A549 (cell line): ENCODE data around the gene PICK1. TPM values are rescaled to one million over a fixed set of nuclear protein-coding genes. Genes with fewer than 3 reads are reported as not detected.

Experiments used
- ATAC-seq, 2 experiments: fragments of 200-7000 bp in 1 of 2; fragments of >200 bp in 1 of 2; cut with Nextera tagmentation in 1 of 2; cut with Tn5 transposase in 1 of 2; 3 replicates each; pipeline versions ENCODE4 v1.8.0 to v1.9.1; 2018 to 2020; ENCODE audit warnings: mild to moderate bottlenecking in 1 of 2, moderate library complexity in 1 of 2
- CTCF ChIA-PET: fragments of 300-600 bp; sonication (Branson Sonifier 250); formaldehyde crosslinking; extraction: SDS; loops from one replicate; lab custom pipeline; 2021; ENCODE audit warnings: antibody characterized with exemption, inconsistent platforms; lab: Yijun Ruan, JAX
- POLR2A ChIA-PET: fragments of 350-600 bp; formaldehyde crosslinking; extraction: SDS; loops from one replicate; lab custom pipeline; 2021; ENCODE audit warnings: antibody characterized with exemption, inconsistent platforms; lab: Yijun Ruan, JAX
- DNase-seq, 2 experiments: peaks; one replicate each; pipeline versions ENCODE4 v3.0.0 to v3.0.0-alpha.2; 2011 to 2016; ENCODE audit warnings: low read depth in 1 of 2, low spot score in 1 of 2
- FAIRE-seq: peaks from 2 replicates; lab custom pipeline; 2011; peaks lifted over from hg19 to GRCh38; lab: Jason Lieb, UNC
- H3K27ac ChIP-seq, 2 experiments: fragments of >200 bp; sonication (Bioruptor Twin); formaldehyde crosslinking; 3 replicates each; pipeline ENCODE4 v1.5.1; 2016 to 2017
- H3K4me1 ChIP-seq: fragments of >200 bp; sonication (Bioruptor Twin); formaldehyde crosslinking; 3 replicates; pipeline ENCODE4 v1.6.1; 2016
- H3K4me2 ChIP-seq: fragments of >200 bp; sonication (Bioruptor Twin); formaldehyde crosslinking; 3 replicates; pipeline ENCODE4 v1.6.1; 2016
- H3K4me3 ChIP-seq: fragments of >200 bp; sonication (Bioruptor Twin); formaldehyde crosslinking; 3 replicates; pipeline ENCODE4 v1.5.1; 2016
- H3K9me3 ChIP-seq: fragments of >200 bp; sonication (Bioruptor Twin); formaldehyde crosslinking; 3 replicates; pipeline ENCODE4 v1.6.1; 2016
- CBX2 ChIP-seq: fragments of 200-600 bp; sonication (generic); IDR thresholded peaks from 2 replicates; pipeline ENCODE4 v1.6.1; 2016; ENCODE audit warnings: low read depth, mild to moderate bottlenecking, borderline replicate concordance
- CBX8 ChIP-seq: fragments of 200-600 bp; sonication (generic); IDR thresholded peaks from 2 replicates; pipeline ENCODE4 v1.6.1; 2016
- EP300 ChIP-seq, 2 experiments: fragments of >200 bp; sonication (Bioruptor Twin); formaldehyde crosslinking; IDR thresholded peaks; 2 replicates in 1 of 2; 3 replicates in 1 of 2; pipeline ENCODE4 v1.6.1; 2016 to 2017
- ESRRA ChIP-seq: fragments of 150-350 bp; IDR thresholded peaks from 2 replicates; pipeline ENCODE4 v1.6.1; 2014; ENCODE audit warnings: mild to moderate bottlenecking, low read length, borderline replicate concordance
- FOSB ChIP-seq: fragments of 250-450 bp; sonication (Bioruptor Pico); IDR thresholded peaks from 2 replicates; pipeline ENCODE4 v1.5.0; 2020; ENCODE audit warnings: mild to moderate bottlenecking, moderate library complexity
- FOXS1 ChIP-seq: fragments of 250-450 bp; sonication (Bioruptor Pico); IDR thresholded peaks from 2 replicates; pipeline ENCODE4 v1.5.0; 2020; ENCODE audit warnings: mild to moderate bottlenecking, moderate library complexity
- GATA3 ChIP-seq: IDR thresholded peaks from 2 replicates; pipeline ENCODE4 v1.6.1; 2012; ENCODE audit warnings: borderline replicate concordance
- HDAC2 ChIP-seq: fragments of 200-600 bp; sonication (generic); IDR thresholded peaks from 2 replicates; pipeline ENCODE4 v1.6.1; 2016
- HEYL ChIP-seq: fragments of 250-450 bp; sonication (Bioruptor Pico); IDR thresholded peaks from 2 replicates; pipeline ENCODE4 v1.8.0; 2021; ENCODE audit warnings: mild to moderate bottlenecking, moderate library complexity
- HOXB5 ChIP-seq: fragments of 250-450 bp; sonication (Bioruptor Pico); IDR thresholded peaks from 2 replicates; pipeline ENCODE4 v1.5.0; 2020; ENCODE audit warnings: mild to moderate bottlenecking, moderate library complexity
- KDM1A ChIP-seq: fragments of 200-600 bp; sonication (generic); IDR thresholded peaks from 2 replicates; pipeline ENCODE4 v1.6.1; 2016; ENCODE audit warnings: low read depth, mild to moderate bottlenecking
- MAFK ChIP-seq: fragments of 450-650 bp; IDR thresholded peaks from 2 replicates; pipeline ENCODE4 v1.6.1; 2014; ENCODE audit not compliant: partially characterized antibody
- MYC ChIP-seq: IDR thresholded peaks from 2 replicates; pipeline ENCODE4 v1.6.1; 2012; ENCODE audit warnings: mild to moderate bottlenecking, inconsistent platforms, low read length, improper control_type of control experiment, borderline replicate concordance
- NFE2L2 ChIP-seq: fragments of 150-350 bp; conservative IDR thresholded peaks from 2 replicates; pipeline ENCODE4 v1.6.1; 2014; ENCODE audit warnings: low read length
- NPAS2 ChIP-seq: fragments of 250-450 bp; sonication (Bioruptor Pico); IDR thresholded peaks from 2 replicates; pipeline ENCODE4 v1.8.0; 2022; ENCODE audit warnings: mild to moderate bottlenecking, moderate library complexity, borderline replicate concordance
- POLR2A ChIP-seq: IDR thresholded peaks from 2 replicates; pipeline ENCODE4 v1.6.1; 2012; ENCODE audit warnings: mild to moderate bottlenecking, low read length
- RAD21 ChIP-seq, 2 experiments: fragments of >200 bp in 1 of 2; sonication (Bioruptor Twin) in 1 of 2; formaldehyde crosslinking in 1 of 2; IDR thresholded peaks in 1 of 2; conservative IDR thresholded peaks in 1 of 2; 2 replicates in 1 of 2; 3 replicates in 1 of 2; pipeline ENCODE4 v1.6.1; 2012 to 2018; ENCODE audit warnings: inconsistent platforms in 1 of 2
- RCOR1 ChIP-seq: fragments of 150-350 bp; IDR thresholded peaks from 2 replicates; pipeline ENCODE4 v1.6.1; 2014; ENCODE audit warnings: antibody characterized with exemption, low read length, low read depth
- RFX5 ChIP-seq: fragments of 450-650 bp; IDR thresholded peaks from 2 replicates; pipeline ENCODE4 v1.7.1; 2014; ENCODE audit warnings: antibody characterized with exemption, mild to moderate bottlenecking, moderate library complexity
- RNF2 ChIP-seq: fragments of 200-600 bp; sonication (generic); IDR thresholded peaks from 2 replicates; pipeline ENCODE4 v1.6.1; 2016; ENCODE audit warnings: low read depth, mild to moderate bottlenecking, antibody characterized with exemption, moderate library complexity, borderline replicate concordance
- SREBF2 ChIP-seq: fragments of 450-650 bp; IDR thresholded peaks from 2 replicates; pipeline ENCODE4 v1.6.1; 2014; ENCODE audit warnings: mild to moderate bottlenecking, moderate library complexity
- TFCP2L1 ChIP-seq: fragments of 250-450 bp; sonication (Bioruptor Pico); IDR thresholded peaks from 2 replicates; pipeline ENCODE4 v1.5.0; 2021; ENCODE audit warnings: mild to moderate bottlenecking
- TP53 ChIP-seq: fragments of 250-450 bp; sonication (Bioruptor Pico); IDR thresholded peaks from 2 replicates; pipeline ENCODE4 v1.5.0; 2021; ENCODE audit warnings: mild to moderate bottlenecking, moderate library complexity
- WGBS: methylation state at CpG from one replicate; pipeline ENCODE4 v1.1.6; 2017; ENCODE audit errors: missing lambda C conversion rate; 5-methylcytosine and 5-hydroxymethylcytosine counted together
- polyA plus RNA-seq, 4 experiments: library from polyadenylated mRNA; depleted of rRNA in 3 of 4; stranded (reverse); fragments of >200 nt; fragmentation: RNase III in 1 of 4; extraction: RNeasy Plus Mini Kit Qiagen cat#74134 plus additional on column Dnase treatment in 1 of 4; gene quantifications; 2 replicates in 3 of 4; 3 replicates in 1 of 4; pipeline ENCODE4 v1.2.3, GENCODE V29; 2011 to 2017
- TF ChIP-seq, protein P1 (sequence below): fragments of >200 bp; sonication (Bioruptor Twin); formaldehyde crosslinking; IDR thresholded peaks from 3 replicates; pipeline ENCODE4 v1.6.1; 2016
- TF ChIP-seq, protein P2 (sequence below): IDR thresholded peaks from 2 replicates; pipeline ENCODE4 v1.6.1; 2012; ENCODE audit warnings: low read depth, borderline replicate concordance
- TF ChIP-seq, protein P3 (sequence below): fragments of >200 bp; sonication (Bioruptor Twin); formaldehyde crosslinking; IDR thresholded peaks from 3 replicates; pipeline ENCODE4 v1.5.1; 2016
- TF ChIP-seq, protein P4 (sequence below): fragments of >200 bp; sonication (Bioruptor Twin); formaldehyde crosslinking; IDR thresholded peaks from 2 replicates; pipeline ENCODE4 v1.6.1; 2016

Gene PICK1
- polyA plus RNA-seq, 2 of the 4 experiments (the other 2 are of a cell fraction): 15.6 to 17.8 TPM

DNA sequence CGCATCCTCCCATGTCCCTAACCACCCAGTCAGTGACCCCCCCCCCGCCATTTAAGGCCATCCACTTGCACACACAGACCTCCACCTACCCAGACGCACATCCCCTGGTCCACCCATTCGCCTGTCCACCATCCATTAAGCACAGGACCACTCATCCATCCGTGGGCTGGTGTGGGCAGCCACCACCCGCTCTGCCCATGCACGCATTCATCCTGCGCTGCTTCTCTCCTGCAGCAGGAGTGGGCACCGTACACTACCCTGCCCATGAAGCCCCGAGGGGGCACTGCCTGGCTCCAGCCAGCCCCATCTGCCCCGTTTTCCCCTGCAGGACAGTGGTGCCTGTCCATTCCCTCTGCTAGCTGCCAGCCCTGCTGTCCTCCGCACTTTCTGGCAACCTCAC lies 30.7 kb downstream of the PICK1 start:
- no peak for ATAC-seq

DNA sequence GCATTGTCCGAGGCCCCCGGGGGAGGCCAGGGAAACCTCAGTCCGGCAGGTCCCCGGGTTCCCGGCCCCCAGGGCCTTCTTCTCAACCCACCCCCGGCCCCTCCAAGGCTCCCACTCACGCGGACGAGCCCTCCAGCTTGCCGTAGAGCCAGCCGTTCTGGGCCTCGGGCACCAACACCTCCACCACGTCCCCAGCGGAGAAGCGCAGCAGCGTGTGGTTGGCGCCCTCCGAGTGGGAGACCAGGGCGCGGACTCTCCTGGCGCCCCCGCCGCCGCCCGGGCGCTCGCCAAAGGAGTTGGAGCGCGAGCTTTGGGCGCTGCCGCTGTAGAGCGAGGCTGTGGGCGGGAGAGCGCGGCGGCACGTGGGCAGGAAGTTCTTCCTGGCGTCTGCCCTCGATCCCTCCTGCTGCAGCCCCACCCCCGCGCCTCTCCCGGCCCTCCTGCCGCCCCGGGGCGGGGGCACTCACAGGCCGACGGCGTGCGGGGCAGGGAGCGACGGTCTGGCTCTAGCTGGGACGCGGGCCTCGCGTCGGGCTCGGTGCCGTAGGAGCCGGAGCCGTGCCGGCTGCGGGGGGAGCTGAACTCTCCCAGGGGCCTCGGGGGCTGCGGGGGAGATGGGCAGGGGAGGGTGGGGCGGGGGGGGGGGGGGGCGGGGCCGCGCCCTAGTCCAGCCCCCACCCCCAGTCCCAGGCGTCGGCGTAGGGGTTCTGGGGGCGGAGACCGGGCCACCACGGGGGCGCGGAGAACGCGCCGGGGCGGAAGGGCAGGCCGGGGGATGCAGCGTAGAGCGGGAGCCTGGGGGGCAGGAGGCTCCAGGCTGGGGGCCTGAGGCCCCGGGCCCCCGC lies 31.6 kb downstream of the PICK1 start:
- Histone ChIP-seq H3K9me3 (no peaks in the 10 kb centered on the region), H3K4me2 (no peak overlapping the region), H3K4me3 (no peak overlapping the region), H3K4me1 (no peaks in the 10 kb centered on the region), H3K27ac (no peak overlapping the region)
- CTCF ChIA-PET: interaction anchor here (0.5 to 1.0 kb wide), 2 partner anchors 37 to 905 kb away, joined by 3 to 4 read pairs; no protein-coding TSS in a partner anchor
- TF ChIP-seq HDAC2 (no peak), NFE2L2 (no peak), FOSB (no peak), RNF2 (no peak), CBX8 (no peak), KDM1A (no peak), MAFK (no peak), RAD21 (conservative IDR thresholded peaks at IDR 0.05 in 1 of 2, IDR thresholded peaks at IDR 0.05 in 1 of 2) (no peak), HOXB5 (CRISPR knock-in tag) (no peak), RCOR1 (no peak), MYC (no peak), TP53 (CRISPR knock-in tag) (no peak)
- 92% methylated on average over 37 of the region's 85 CpGs for WGBS
- DNase-seq (no peak), FAIRE-seq (no peak), ATAC-seq (no peak)
- POLR2A ChIA-PET: no interaction called here

More for the DNA sequence above, 30.7 kb downstream of the PICK1 start:
- no peak for FAIRE-seq
- Histone ChIP-seq H3K27ac (no peak overlapping the region), H3K4me3 (no peak overlapping the region), H3K4me2 (no peak overlapping the region), H3K9me3 (no peaks in the 10 kb centered on the region)
- WGBS: 88% methylated on average over 8 of the region's 12 CpGs
- ChIA-PET CTCF (no interaction called here), POLR2A (no interaction called here)
- no peak for DNase-seq
- no peak for TF ChIP-seq SREBF2
- TF ChIP-seq CBX2: no peak
- TF ChIP-seq HOXB5 (CRISPR knock-in tag): no peak
- no peak for TF ChIP-seq POLR2A
- no peak for TF ChIP-seq ESRRA
- no peak for TF ChIP-seq EP300 (IDR thresholded peaks at IDR 0.05)
- TF ChIP-seq, protein P1, sequence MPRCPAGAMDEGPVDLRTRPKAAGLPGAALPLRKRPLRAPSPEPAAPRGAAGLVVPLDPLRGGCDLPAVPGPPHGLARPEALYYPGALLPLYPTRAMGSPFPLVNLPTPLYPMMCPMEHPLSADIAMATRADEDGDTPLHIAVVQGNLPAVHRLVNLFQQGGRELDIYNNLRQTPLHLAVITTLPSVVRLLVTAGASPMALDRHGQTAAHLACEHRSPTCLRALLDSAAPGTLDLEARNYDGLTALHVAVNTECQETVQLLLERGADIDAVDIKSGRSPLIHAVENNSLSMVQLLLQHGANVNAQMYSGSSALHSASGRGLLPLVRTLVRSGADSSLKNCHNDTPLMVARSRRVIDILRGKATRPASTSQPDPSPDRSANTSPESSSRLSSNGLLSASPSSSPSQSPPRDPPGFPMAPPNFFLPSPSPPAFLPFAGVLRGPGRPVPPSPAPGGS: no peak
- no peak for TF ChIP-seq RFX5
- TF ChIP-seq NPAS2: no peak
- TF ChIP-seq, protein P2, sequence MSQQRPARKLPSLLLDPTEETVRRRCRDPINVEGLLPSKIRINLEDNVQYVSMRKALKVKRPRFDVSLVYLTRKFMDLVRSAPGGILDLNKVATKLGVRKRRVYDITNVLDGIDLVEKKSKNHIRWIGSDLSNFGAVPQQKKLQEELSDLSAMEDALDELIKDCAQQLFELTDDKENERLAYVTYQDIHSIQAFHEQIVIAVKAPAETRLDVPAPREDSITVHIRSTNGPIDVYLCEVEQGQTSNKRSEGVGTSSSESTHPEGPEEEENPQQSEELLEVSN: no peak
- no peak for TF ChIP-seq HEYL
- no peak for TF ChIP-seq KDM1A
- no peak for TF ChIP-seq TFCP2L1
- TF ChIP-seq, protein P3, sequence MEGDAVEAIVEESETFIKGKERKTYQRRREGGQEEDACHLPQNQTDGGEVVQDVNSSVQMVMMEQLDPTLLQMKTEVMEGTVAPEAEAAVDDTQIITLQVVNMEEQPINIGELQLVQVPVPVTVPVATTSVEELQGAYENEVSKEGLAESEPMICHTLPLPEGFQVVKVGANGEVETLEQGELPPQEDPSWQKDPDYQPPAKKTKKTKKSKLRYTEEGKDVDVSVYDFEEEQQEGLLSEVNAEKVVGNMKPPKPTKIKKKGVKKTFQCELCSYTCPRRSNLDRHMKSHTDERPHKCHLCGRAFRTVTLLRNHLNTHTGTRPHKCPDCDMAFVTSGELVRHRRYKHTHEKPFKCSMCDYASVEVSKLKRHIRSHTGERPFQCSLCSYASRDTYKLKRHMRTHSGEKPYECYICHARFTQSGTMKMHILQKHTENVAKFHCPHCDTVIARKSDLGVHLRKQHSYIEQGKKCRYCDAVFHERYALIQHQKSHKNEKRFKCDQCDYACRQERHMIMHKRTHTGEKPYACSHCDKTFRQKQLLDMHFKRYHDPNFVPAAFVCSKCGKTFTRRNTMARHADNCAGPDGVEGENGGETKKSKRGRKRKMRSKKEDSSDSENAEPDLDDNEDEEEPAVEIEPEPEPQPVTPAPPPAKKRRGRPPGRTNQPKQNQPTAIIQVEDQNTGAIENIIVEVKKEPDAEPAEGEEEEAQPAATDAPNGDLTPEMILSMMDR: no peak
- TF ChIP-seq FOXS1 (CRISPR knock-in tag): no peak
- TF ChIP-seq GATA3: no peak
- TF ChIP-seq MYC: no peak
- TF ChIP-seq, protein P4, sequence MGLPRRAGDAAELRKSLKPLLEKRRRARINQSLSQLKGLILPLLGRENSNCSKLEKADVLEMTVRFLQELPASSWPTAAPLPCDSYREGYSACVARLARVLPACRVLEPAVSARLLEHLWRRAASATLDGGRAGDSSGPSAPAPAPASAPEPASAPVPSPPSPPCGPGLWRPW: no peak
- TF ChIP-seq, all 56 proteins: peak for 0
- H3K4me1 ChIP-seq: no peaks in the 10 kb centered on the region
